MM.1S (cell line): Measurements from ENCODE around the gene ECHDC3.

Source experiments
- EZH2 ChIP-seq: fragments of 300-600 bp; sonication (generic); optimal IDR thresholded peaks from 2 replicates; pipeline ENCODE3; 2017; ENCODE audit warnings: low read depth, mild to moderate bottlenecking, antibody characterized with exemption, low read length, mixed read lengths
- EZH2phosphoT487 ChIP-seq: fragments of 300-600 bp; sonication (generic); IDR thresholded peaks from 2 replicates; pipeline ENCODE4 v1.6.1; 2018; ENCODE audit warnings: antibody characterized with exemption, low read length
- TF ChIP-seq, protein P1 (sequence below): fragments of 300-600 bp; sonication (generic); IDR thresholded peaks from 2 replicates; pipeline ENCODE4 v1.5.1; 2016; ENCODE audit warnings: antibody characterized with exemption, low read length, mixed read lengths

- TF ChIP-seq, protein P1, sequence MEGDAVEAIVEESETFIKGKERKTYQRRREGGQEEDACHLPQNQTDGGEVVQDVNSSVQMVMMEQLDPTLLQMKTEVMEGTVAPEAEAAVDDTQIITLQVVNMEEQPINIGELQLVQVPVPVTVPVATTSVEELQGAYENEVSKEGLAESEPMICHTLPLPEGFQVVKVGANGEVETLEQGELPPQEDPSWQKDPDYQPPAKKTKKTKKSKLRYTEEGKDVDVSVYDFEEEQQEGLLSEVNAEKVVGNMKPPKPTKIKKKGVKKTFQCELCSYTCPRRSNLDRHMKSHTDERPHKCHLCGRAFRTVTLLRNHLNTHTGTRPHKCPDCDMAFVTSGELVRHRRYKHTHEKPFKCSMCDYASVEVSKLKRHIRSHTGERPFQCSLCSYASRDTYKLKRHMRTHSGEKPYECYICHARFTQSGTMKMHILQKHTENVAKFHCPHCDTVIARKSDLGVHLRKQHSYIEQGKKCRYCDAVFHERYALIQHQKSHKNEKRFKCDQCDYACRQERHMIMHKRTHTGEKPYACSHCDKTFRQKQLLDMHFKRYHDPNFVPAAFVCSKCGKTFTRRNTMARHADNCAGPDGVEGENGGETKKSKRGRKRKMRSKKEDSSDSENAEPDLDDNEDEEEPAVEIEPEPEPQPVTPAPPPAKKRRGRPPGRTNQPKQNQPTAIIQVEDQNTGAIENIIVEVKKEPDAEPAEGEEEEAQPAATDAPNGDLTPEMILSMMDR: no peak
- TF ChIP-seq EZH2: no peak
- no peak for TF ChIP-seq EZH2phosphoT487
Observed at GRCh38 chr10:11762706-11763500, 20.7 kb downstream of the ECHDC3 start.
